GM23338 (cell line): ENCODE data around the gene SPCS1. TPM values are rescaled to one million over a fixed set of nuclear protein-coding genes. Genes with fewer than 3 reads are reported as not detected.

Source experiments
- ATAC-seq: fragments of 200-7000 bp; cut with Tn5 transposase; 3 replicates; pipeline ENCODE4 v1.9.1; 2020
- DNase-seq: peaks from one replicate; pipeline ENCODE4 v3.0.0-alpha.2; 2015; ENCODE audit warnings: low spot score
- H2AFZ ChIP-seq: fragments of 200-600 bp; sonication (generic); 2 replicates; pipeline ENCODE4 v1.8.0; 2016; ENCODE audit warnings: antibody characterized with exemption, mild to moderate bottlenecking, moderate library complexity
- H3F3A ChIP-seq: fragments of 200-600 bp; sonication (generic); replicated peaks from 2 replicates; pipeline ENCODE4 v1.8.0; 2017; ENCODE audit warnings: antibody characterized with exemption, mixed run types, low read depth
- H3K27ac ChIP-seq: fragments of 200-600 bp; sonication (generic); 2 replicates; pipeline ENCODE4 v1.6.1; 2016; ENCODE audit warnings: low read depth
- H3K27me3 ChIP-seq: fragments of 200-600 bp; sonication (generic); 2 replicates; pipeline ENCODE4 v1.8.0; 2016; ENCODE audit warnings: mild to moderate bottlenecking, mixed run types, moderate library complexity; ENCODE audit not compliant: insufficient read depth
- H3K36me3 ChIP-seq: fragments of 200-600 bp; sonication (generic); 2 replicates; pipeline ENCODE4 v1.8.0; 2016; ENCODE audit warnings: mild to moderate bottlenecking; ENCODE audit not compliant: insufficient read depth
- H3K4me1 ChIP-seq: fragments of 200-600 bp; sonication (generic); 2 replicates; pipeline ENCODE4 v1.8.0; 2016; ENCODE audit warnings: mild to moderate bottlenecking, moderate library complexity; ENCODE audit not compliant: insufficient read depth
- H3K4me2 ChIP-seq: fragments of 200-600 bp; sonication (generic); 2 replicates; pipeline ENCODE4 v1.7.1; 2017; ENCODE audit warnings: mixed run types
- H3K4me3 ChIP-seq: fragments of 200-600 bp; sonication (generic); 2 replicates; pipeline ENCODE4 v1.6.1; 2016; ENCODE audit warnings: mixed run types
- H3K79me2 ChIP-seq: fragments of 200-600 bp; sonication (generic); replicated peaks from 2 replicates; pipeline ENCODE4 v1.8.0; 2017; ENCODE audit warnings: mild to moderate bottlenecking; ENCODE audit not compliant: insufficient read depth
- H3K9me2 ChIP-seq: fragments of 200-600 bp; sonication (generic); 2 replicates; pipeline ENCODE4 v1.8.0; 2017; ENCODE audit not compliant: insufficient read depth
- H4K20me1 ChIP-seq: fragments of 200-600 bp; sonication (generic); replicated peaks from 2 replicates; pipeline ENCODE4 v1.8.0; 2017; ENCODE audit warnings: mild to moderate bottlenecking; ENCODE audit not compliant: insufficient read depth
- H3K27ac Mint-ChIP-seq: 2 replicates; pipeline ENCODE4 v1.8.0; 2020; ENCODE audit warnings: inconsistent platforms, mild to moderate bottlenecking, moderate library complexity, mixed read lengths
- H3K27me3 Mint-ChIP-seq: 3 replicates; pipeline ENCODE4 v1.8.0; 2022; ENCODE audit warnings: low read depth, mild to moderate bottlenecking, moderate library complexity, mixed read lengths, inconsistent platforms; ENCODE audit not compliant: insufficient read depth, poor library complexity
- H3K36me3 Mint-ChIP-seq: 3 replicates; pipeline ENCODE4 v1.8.0; 2021; ENCODE audit warnings: low read depth, mild to moderate bottlenecking, inconsistent platforms, moderate library complexity, mixed read lengths
- H3K4me1 Mint-ChIP-seq: 3 replicates; pipeline ENCODE4 v1.8.0; 2020; ENCODE audit warnings: mild to moderate bottlenecking, inconsistent platforms, mixed read lengths
- H3K4me3 Mint-ChIP-seq: 3 replicates; pipeline ENCODE4 v1.8.0; 2021; ENCODE audit warnings: moderate library complexity, mild to moderate bottlenecking, inconsistent platforms, mixed read lengths
- H3K9me3 Mint-ChIP-seq: 3 replicates; pipeline ENCODE4 v1.8.0; 2020; ENCODE audit warnings: moderate library complexity, mild to moderate bottlenecking, inconsistent platforms, mixed read lengths
- CREB1 ChIP-seq: fragments of 250-450 bp; sonication (Bioruptor Pico); IDR thresholded peaks from 2 replicates; pipeline ENCODE4 v1.5.0; 2020; ENCODE audit warnings: low read depth, mild to moderate bottlenecking, moderate library complexity
- EZH2 ChIP-seq: fragments of 200-600 bp; sonication (generic); IDR thresholded peaks from one replicate; pipeline ENCODE4 v1.8.0; 2017; ENCODE audit warnings: antibody characterized with exemption, mild to moderate bottlenecking, low read depth; ENCODE audit not compliant: unreplicated experiment
- EZH2phosphoT487 ChIP-seq: fragments of 200-600 bp; sonication (generic); IDR thresholded peaks from one replicate; pipeline ENCODE4 v1.8.1; 2018; ENCODE audit warnings: antibody characterized with exemption; ENCODE audit not compliant: unreplicated experiment
- JUNB ChIP-seq: IDR thresholded peaks from one replicate; pipeline ENCODE4 v1.6.1; 2016; ENCODE audit warnings: antibody characterized with exemption; ENCODE audit not compliant: unreplicated experiment
- NANOG ChIP-seq: IDR thresholded peaks from 2 replicates; pipeline ENCODE4 v1.6.1; 2016; ENCODE audit warnings: antibody characterized with exemption, borderline replicate concordance
- POLR2AphosphoS5 ChIP-seq: IDR thresholded peaks from 2 replicates; pipeline ENCODE4 v1.6.1; 2016; ENCODE audit warnings: antibody characterized with exemption, low read depth
- STAT1 ChIP-seq: IDR thresholded peaks from one replicate; pipeline ENCODE4 v1.6.1; 2016; ENCODE audit warnings: antibody characterized with exemption; ENCODE audit not compliant: unreplicated experiment
- ZNF114 ChIP-seq: fragments of 250-450 bp; sonication (Bioruptor Pico); IDR thresholded peaks from 2 replicates; pipeline ENCODE4 v1.5.0; 2020; ENCODE audit warnings: mild to moderate bottlenecking, moderate library complexity
- ZNF331 ChIP-seq: fragments of 250-450 bp; sonication (Bioruptor Pico); IDR thresholded peaks from 2 replicates; pipeline ENCODE4 v1.5.0; 2020; ENCODE audit warnings: low read depth, mild to moderate bottlenecking, moderate library complexity
- polyA plus RNA-seq: library from polyadenylated mRNA; unstranded; fragments of >200 nt; fragmentation: Nextera tagmentation; extraction: Ambion mirVana; gene quantifications from 2 replicates; pipeline ENCODE4 v1.2.1, GENCODE V29; 2016
- total RNA-seq: library from RNA; depleted of rRNA; stranded (reverse); fragments of >200 nt; shearing (Covaris generic); gene quantifications from 2 replicates; pipeline ENCODE4 v1.2.3, GENCODE V29; 2014
- TF ChIP-seq, protein P1 (sequence below): IDR thresholded peaks from 2 replicates; pipeline ENCODE4 v1.6.1; 2016; ENCODE audit warnings: antibody characterized with exemption
- TF ChIP-seq, protein P2 (sequence below), 2 experiments: fragments of 200-600 bp in 1 of 2; sonication (generic) in 1 of 2; conservative IDR thresholded peaks; 2 replicates each; pipeline versions ENCODE4 v1.5.1 to v1.6.1; 2016 to 2017; ENCODE audit warnings: antibody characterized with exemption in 2 of 2, low read depth in 2 of 2, mild to moderate bottlenecking in 2 of 2, moderate library complexity in 1 of 2
- TF ChIP-seq, protein P3 (sequence below): fragments of 250-450 bp; sonication (Bioruptor Pico); IDR thresholded peaks from 2 replicates; pipeline ENCODE4 v1.5.0; 2020; ENCODE audit warnings: mild to moderate bottlenecking, moderate library complexity
- TF ChIP-seq, protein P4 (sequence below): IDR thresholded peaks from one replicate; pipeline ENCODE4 v1.6.1; 2018; ENCODE audit warnings: antibody characterized with exemption; ENCODE audit not compliant: unreplicated experiment

The SPCS1 gene
- total and polyA plus RNA-seq, 2 experiments from 2014 or later, result 165 to 288 TPM

DNA sequence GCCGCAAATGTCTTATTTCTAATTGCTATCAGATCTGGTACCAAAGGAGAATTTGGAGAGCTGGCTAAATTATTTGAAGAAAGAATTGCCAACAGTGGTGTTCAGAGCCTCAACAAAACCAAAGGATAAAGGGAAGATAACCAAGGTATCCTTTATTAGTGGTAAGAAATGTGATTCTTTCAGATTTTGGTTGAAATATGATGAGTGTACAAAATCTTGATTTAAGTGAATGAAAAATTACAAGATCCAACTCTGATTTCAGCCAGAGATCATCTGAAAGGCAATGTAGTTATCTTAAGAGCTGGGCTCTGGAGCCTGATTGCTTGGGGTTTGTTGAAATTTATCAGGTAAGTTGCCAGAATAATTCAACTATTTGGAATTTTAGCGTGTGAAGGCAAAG lies 15.3 kb upstream of the SPCS1 start:
- no peak overlapping the region; the same call in 1 of the 2 replicates for H3K27ac Mint-ChIP-seq
- H3K36me3 Mint-ChIP-seq, result peaks cover 98% of the 10 kb centered on the region
- ATAC-seq (no peak), DNase-seq (no peak)
- H3K4me3 Mint-ChIP-seq, result no peak overlapping the region; the same call in 2 of the 3 replicates
- Histone ChIP-seq H3K27ac (no peak overlapping the region), H3K36me3 (peaks cover 83% of the 10 kb centered on the region), H3K79me2 (peaks cover 51% of the 10 kb centered on the region), H3K4me1 (0 out of 2 replicates have a peak, but pooled peaks cover 5% of the 10 kb centered on the region), H2AFZ (no peak overlapping the region), H3K4me2 (no peak overlapping the region), H3F3A (peaks cover 73% of the 10 kb centered on the region), H3K4me3 (no peak overlapping the region), H3K27me3 (no peaks in the 10 kb centered on the region), H3K9me2 (no peaks in the 10 kb centered on the region), H4K20me1 (peaks cover 45% of the 10 kb centered on the region)
- TF ChIP-seq JUNB, result no peak
- no peak for TF ChIP-seq CREB1
- TF ChIP-seq NANOG, result no peak
- TF ChIP-seq, protein P1, sequence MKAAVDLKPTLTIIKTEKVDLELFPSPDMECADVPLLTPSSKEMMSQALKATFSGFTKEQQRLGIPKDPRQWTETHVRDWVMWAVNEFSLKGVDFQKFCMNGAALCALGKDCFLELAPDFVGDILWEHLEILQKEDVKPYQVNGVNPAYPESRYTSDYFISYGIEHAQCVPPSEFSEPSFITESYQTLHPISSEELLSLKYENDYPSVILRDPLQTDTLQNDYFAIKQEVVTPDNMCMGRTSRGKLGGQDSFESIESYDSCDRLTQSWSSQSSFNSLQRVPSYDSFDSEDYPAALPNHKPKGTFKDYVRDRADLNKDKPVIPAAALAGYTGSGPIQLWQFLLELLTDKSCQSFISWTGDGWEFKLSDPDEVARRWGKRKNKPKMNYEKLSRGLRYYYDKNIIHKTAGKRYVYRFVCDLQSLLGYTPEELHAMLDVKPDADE, result no peak
- TF ChIP-seq EZH2phosphoT487, result no peak
- TF ChIP-seq, protein P2, sequence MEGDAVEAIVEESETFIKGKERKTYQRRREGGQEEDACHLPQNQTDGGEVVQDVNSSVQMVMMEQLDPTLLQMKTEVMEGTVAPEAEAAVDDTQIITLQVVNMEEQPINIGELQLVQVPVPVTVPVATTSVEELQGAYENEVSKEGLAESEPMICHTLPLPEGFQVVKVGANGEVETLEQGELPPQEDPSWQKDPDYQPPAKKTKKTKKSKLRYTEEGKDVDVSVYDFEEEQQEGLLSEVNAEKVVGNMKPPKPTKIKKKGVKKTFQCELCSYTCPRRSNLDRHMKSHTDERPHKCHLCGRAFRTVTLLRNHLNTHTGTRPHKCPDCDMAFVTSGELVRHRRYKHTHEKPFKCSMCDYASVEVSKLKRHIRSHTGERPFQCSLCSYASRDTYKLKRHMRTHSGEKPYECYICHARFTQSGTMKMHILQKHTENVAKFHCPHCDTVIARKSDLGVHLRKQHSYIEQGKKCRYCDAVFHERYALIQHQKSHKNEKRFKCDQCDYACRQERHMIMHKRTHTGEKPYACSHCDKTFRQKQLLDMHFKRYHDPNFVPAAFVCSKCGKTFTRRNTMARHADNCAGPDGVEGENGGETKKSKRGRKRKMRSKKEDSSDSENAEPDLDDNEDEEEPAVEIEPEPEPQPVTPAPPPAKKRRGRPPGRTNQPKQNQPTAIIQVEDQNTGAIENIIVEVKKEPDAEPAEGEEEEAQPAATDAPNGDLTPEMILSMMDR (conservative IDR thresholded peaks at IDR 0.05; ENCODE audit: low read depth in 2 of 2), result no peak
- no peak for TF ChIP-seq ZNF331 (CRISPR knock-in tag)
- no peak for TF ChIP-seq STAT1
- TF ChIP-seq POLR2AphosphoS5, result no peak
- TF ChIP-seq, protein P3, sequence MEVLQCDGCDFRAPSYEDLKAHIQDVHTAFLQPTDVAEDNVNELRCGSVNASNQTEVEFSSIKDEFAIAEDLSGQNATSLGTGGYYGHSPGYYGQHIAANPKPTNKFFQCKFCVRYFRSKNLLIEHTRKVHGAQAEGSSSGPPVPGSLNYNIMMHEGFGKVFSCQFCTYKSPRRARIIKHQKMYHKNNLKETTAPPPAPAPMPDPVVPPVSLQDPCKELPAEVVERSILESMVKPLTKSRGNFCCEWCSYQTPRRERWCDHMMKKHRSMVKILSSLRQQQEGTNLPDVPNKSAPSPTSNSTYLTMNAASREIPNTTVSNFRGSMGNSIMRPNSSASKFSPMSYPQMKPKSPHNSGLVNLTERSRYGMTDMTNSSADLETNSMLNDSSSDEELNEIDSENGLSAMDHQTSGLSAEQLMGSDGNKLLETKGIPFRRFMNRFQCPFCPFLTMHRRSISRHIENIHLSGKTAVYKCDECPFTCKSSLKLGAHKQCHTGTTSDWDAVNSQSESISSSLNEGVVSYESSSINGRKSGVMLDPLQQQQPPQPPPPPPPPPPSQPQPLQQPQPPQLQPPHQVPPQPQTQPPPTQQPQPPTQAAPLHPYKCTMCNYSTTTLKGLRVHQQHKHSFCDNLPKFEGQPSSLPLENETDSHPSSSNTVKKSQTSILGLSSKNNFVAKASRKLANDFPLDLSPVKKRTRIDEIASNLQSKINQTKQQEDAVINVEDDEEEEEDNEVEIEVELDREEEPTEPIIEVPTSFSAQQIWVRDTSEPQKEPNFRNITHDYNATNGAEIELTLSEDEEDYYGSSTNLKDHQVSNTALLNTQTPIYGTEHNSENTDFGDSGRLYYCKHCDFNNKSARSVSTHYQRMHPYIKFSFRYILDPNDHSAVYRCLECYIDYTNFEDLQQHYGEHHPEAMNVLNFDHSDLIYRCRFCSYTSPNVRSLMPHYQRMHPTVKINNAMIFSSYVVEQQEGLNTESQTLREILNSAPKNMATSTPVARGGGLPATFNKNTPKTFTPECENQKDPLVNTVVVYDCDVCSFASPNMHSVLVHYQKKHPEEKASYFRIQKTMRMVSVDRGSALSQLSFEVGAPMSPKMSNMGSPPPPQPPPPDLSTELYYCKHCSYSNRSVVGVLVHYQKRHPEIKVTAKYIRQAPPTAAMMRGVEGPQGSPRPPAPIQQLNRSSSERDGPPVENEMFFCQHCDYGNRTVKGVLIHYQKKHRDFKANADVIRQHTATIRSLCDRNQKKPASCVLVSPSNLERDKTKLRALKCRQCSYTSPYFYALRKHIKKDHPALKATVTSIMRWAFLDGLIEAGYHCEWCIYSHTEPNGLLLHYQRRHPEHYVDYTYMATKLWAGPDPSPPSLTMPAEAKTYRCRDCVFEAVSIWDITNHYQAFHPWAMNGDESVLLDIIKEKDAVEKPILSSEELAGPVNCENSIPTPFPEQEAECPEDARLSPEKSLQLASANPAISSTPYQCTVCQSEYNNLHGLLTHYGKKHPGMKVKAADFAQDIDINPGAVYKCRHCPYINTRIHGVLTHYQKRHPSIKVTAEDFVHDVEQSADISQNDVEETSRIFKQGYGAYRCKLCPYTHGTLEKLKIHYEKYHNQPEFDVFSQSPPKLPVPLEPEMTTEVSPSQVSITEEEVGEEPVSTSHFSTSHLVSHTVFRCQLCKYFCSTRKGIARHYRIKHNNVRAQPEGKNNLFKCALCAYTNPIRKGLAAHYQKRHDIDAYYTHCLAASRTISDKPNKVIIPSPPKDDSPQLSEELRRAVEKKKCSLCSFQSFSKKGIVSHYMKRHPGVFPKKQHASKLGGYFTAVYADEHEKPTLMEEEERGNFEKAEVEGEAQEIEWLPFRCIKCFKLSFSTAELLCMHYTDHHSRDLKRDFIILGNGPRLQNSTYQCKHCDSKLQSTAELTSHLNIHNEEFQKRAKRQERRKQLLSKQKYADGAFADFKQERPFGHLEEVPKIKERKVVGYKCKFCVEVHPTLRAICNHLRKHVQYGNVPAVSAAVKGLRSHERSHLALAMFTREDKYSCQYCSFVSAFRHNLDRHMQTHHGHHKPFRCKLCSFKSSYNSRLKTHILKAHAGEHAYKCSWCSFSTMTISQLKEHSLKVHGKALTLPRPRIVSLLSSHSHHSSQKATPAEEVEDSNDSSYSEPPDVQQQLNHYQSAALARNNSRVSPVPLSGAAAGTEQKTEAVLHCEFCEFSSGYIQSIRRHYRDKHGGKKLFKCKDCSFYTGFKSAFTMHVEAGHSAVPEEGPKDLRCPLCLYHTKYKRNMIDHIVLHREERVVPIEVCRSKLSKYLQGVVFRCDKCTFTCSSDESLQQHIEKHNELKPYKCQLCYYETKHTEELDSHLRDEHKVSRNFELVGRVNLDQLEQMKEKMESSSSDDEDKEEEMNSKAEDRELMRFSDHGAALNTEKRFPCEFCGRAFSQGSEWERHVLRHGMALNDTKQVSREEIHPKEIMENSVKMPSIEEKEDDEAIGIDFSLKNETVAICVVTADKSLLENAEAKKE, result no peak
- TF ChIP-seq EZH2, result no peak
- TF ChIP-seq, protein P4, sequence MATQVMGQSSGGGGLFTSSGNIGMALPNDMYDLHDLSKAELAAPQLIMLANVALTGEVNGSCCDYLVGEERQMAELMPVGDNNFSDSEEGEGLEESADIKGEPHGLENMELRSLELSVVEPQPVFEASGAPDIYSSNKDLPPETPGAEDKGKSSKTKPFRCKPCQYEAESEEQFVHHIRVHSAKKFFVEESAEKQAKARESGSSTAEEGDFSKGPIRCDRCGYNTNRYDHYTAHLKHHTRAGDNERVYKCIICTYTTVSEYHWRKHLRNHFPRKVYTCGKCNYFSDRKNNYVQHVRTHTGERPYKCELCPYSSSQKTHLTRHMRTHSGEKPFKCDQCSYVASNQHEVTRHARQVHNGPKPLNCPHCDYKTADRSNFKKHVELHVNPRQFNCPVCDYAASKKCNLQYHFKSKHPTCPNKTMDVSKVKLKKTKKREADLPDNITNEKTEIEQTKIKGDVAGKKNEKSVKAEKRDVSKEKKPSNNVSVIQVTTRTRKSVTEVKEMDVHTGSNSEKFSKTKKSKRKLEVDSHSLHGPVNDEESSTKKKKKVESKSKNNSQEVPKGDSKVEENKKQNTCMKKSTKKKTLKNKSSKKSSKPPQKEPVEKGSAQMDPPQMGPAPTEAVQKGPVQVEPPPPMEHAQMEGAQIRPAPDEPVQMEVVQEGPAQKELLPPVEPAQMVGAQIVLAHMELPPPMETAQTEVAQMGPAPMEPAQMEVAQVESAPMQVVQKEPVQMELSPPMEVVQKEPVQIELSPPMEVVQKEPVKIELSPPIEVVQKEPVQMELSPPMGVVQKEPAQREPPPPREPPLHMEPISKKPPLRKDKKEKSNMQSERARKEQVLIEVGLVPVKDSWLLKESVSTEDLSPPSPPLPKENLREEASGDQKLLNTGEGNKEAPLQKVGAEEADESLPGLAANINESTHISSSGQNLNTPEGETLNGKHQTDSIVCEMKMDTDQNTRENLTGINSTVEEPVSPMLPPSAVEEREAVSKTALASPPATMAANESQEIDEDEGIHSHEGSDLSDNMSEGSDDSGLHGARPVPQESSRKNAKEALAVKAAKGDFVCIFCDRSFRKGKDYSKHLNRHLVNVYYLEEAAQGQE, result no peak
- no peak for TF ChIP-seq ZNF114
- H3K27me3 Mint-ChIP-seq, result peaks cover 11% of the 10 kb centered on the region
- H3K9me3 Mint-ChIP-seq, result no peaks in the 10 kb centered on the region
- peaks cover 4% of the 10 kb centered on the region for H3K4me1 Mint-ChIP-seq
